Measurements from ENCODE around the gene WFDC1.

WFDC1 gene

GRCh38 chr16:84360748-84361147, 66.1 kb downstream of the WFDC1 start:
- Histone ChIP-seq H3K79me2 (no peaks in the 10 kb centered on the region), H3K9me3 (ENCODE audit: control insufficient read depth, low read length) (no peaks in the 10 kb centered on the region), H3K4me3 (ENCODE audit: low read depth, low read length) (no peak overlapping the region), H3K36me3 (ENCODE audit: control insufficient read depth, insufficient read depth, low read length) (no peaks in the 10 kb centered on the region), H3K9ac (no peak overlapping the region), H3K4me1 (no peaks in the 10 kb centered on the region), H3K27me3 (ENCODE audit: control insufficient read depth, insufficient read depth, low read length) (no peaks in the 10 kb centered on the region), H2AFZ (no peak overlapping the region), H3K4me2 (ENCODE audit: low read length) (no peak overlapping the region), H3K27ac (no peak overlapping the region)
- no peak for TF ChIP-seq CTCF (IDR thresholded peaks at IDR 0.05)

- no peak overlapping the region for H3K4me2 ChIP-seq (ENCODE audit: low read length)
- no peak for TF ChIP-seq CTCF (IDR thresholded peaks at IDR 0.05)
- no peak overlapping the region for H3K4me3 ChIP-seq (ENCODE audit: low read depth, low read length)
- H3K36me3 ChIP-seq (ENCODE audit: control insufficient read depth, insufficient read depth, low read length) = no peaks in the 10 kb centered on the region
- no peaks in the 10 kb centered on the region for H3K27me3 ChIP-seq (ENCODE audit: control insufficient read depth, insufficient read depth, low read length)
- H3K27ac ChIP-seq = no peak overlapping the region
- no peaks in the 10 kb centered on the region for H3K4me1 ChIP-seq
- no peaks in the 10 kb centered on the region for H3K79me2 ChIP-seq
- no peak overlapping the region for H2AFZ ChIP-seq
- no peaks in the 10 kb centered on the region for H3K9me3 ChIP-seq (ENCODE audit: control insufficient read depth, low read length)
- H3K9ac ChIP-seq = no peak overlapping the region
Measured at GRCh38 chr16:84361546-84361945, 66.9 kb downstream of the WFDC1 start.

- no peaks in the 10 kb centered on the region for H3K36me3 ChIP-seq (ENCODE audit: control insufficient read depth, insufficient read depth, low read length)
- H2AFZ ChIP-seq = no peak overlapping the region
- H3K79me2 ChIP-seq = no peaks in the 10 kb centered on the region
- TF ChIP-seq CTCF (IDR thresholded peaks at IDR 0.05) = no peak
- no peaks in the 10 kb centered on the region for H3K9me3 ChIP-seq (ENCODE audit: control insufficient read depth, low read length)
- H3K9ac ChIP-seq = no peak overlapping the region
- H3K4me2 ChIP-seq (ENCODE audit: low read length) = no peak overlapping the region
- no peaks in the 10 kb centered on the region for H3K4me1 ChIP-seq
- no peak overlapping the region for H3K27ac ChIP-seq
- H3K4me3 ChIP-seq (ENCODE audit: low read depth, low read length) = no peak overlapping the region
- no peaks in the 10 kb centered on the region for H3K27me3 ChIP-seq (ENCODE audit: control insufficient read depth, insufficient read depth, low read length)
Measured at GRCh38 chr16:84362471-84362941, 67.8 kb downstream of the WFDC1 start.

- H3K9me3 ChIP-seq (ENCODE audit: control insufficient read depth, low read length) = no peaks in the 10 kb centered on the region
- no peaks in the 10 kb centered on the region for H3K4me1 ChIP-seq
- no peaks in the 10 kb centered on the region for H3K36me3 ChIP-seq (ENCODE audit: control insufficient read depth, insufficient read depth, low read length)
- no peak overlapping the region for H3K9ac ChIP-seq
- no peak overlapping the region for H3K4me2 ChIP-seq (ENCODE audit: low read length)
- no peak for TF ChIP-seq CTCF (IDR thresholded peaks at IDR 0.05)
- no peak overlapping the region for H2AFZ ChIP-seq
- no peak overlapping the region for H3K4me3 ChIP-seq (ENCODE audit: low read depth, low read length)
- H3K27ac ChIP-seq = no peak overlapping the region
- no peaks in the 10 kb centered on the region for H3K27me3 ChIP-seq (ENCODE audit: control insufficient read depth, insufficient read depth, low read length)
- no peaks in the 10 kb centered on the region for H3K79me2 ChIP-seq
Measured at GRCh38 chr16:84366208-84366607, 71.5 kb downstream of the WFDC1 start.

- no peak overlapping the region for H3K9ac ChIP-seq
- no peak overlapping the region for H3K4me3 ChIP-seq (ENCODE audit: low read depth, low read length)
Measured at GRCh38 chr16:84367297-84367680, 72.6 kb downstream of the WFDC1 start.

More at GRCh38 chr16:84367297-84367680, 72.6 kb downstream of the WFDC1 start:
- TF ChIP-seq CTCF (IDR thresholded peaks at IDR 0.05) = no peak
- Histone ChIP-seq H3K36me3 (ENCODE audit: control insufficient read depth, insufficient read depth, low read length) (no peaks in the 10 kb centered on the region), H2AFZ (no peak overlapping the region), H3K4me1 (no peaks in the 10 kb centered on the region), H3K27ac (no peak overlapping the region), H3K79me2 (no peaks in the 10 kb centered on the region), H3K27me3 (ENCODE audit: control insufficient read depth, insufficient read depth, low read length) (no peaks in the 10 kb centered on the region), H3K9me3 (ENCODE audit: control insufficient read depth, low read length) (no peaks in the 10 kb centered on the region), H3K4me2 (ENCODE audit: low read length) (no peak overlapping the region)

Measured in parathyroid adenoma (tissue), 2 donors.